Stimulated activated naive CD8-positive, alpha-beta T cell treated with anti-CD3 and anti-CD28 coated beads, Interleukin-15, Interleukin-2, amounts not matched to agents 100 U/mL and 50 U/mL, for 24 hours (primary cell): ENCODE results near the gene SLIT3.

ENCODE experiments used
- ATAC-seq: fragments of 150-1000 bp; cut with Tn5 transposase; one replicate; pipeline ENCODE4 v1.10.0; 2021
- DNase-seq: peaks from one replicate; pipeline ENCODE4 v3.0.0; 2021

Gene SLIT3

GRCh38 chr5:168697034-168697720 lies 603.8 kb downstream of the SLIT3 start:
- DNase-seq, result no peak

GRCh38 chr5:168696611-168697010 lies 604.3 kb downstream of the SLIT3 start:
- no peak for DNase-seq

More at GRCh38 chr5:168697034-168697720, 603.8 kb downstream of the SLIT3 start:
- ATAC-seq, result no peak

GRCh38 chr5:168695301-168695835 lies 605.6 kb downstream of the SLIT3 start:
- no peak for DNase-seq
- ATAC-seq, result no peak

More at GRCh38 chr5:168696611-168697010, 604.3 kb downstream of the SLIT3 start:
- ATAC-seq, result no peak

- no peak for DNase-seq
These were observed 606.6 kb downstream of the SLIT3 start for GRCh38 chr5:168694289-168694688.

GRCh38 chr5:168693883-168694282 lies 607.1 kb downstream of the SLIT3 start:
- DNase-seq (no peak), ATAC-seq (no peak)

More at GRCh38 chr5:168694289-168694688, 606.6 kb downstream of the SLIT3 start:
- ATAC-seq, result peak; percentile 16

GRCh38 chr5:168693297-168693696 lies 607.6 kb downstream of the SLIT3 start:
- DNase-seq, result no peak
- no peak for ATAC-seq

- ATAC-seq, result no peak
- DNase-seq, result no peak
These were observed 609.0 kb downstream of the SLIT3 start for GRCh38 chr5:168691891-168692290.

- no peak for DNase-seq
These were observed 611.7 kb downstream of the SLIT3 start for GRCh38 chr5:168689260-168689659.

GRCh38 chr5:168686837-168687236 lies 614.1 kb downstream of the SLIT3 start:
- ATAC-seq (no peak), DNase-seq (no peak)

More at GRCh38 chr5:168689260-168689659, 611.7 kb downstream of the SLIT3 start:
- no peak for ATAC-seq

GRCh38 chr5:168685566-168685965 lies 615.4 kb downstream of the SLIT3 start:
- DNase-seq (no peak), ATAC-seq (no peak)

GRCh38 chr5:168683927-168684295 lies 617.0 kb downstream of the SLIT3 start:
- DNase-seq (no peak), ATAC-seq (no peak)

- ATAC-seq, result peak; percentile 47
- DNase-seq, result peak; percentile 33
These were observed 617.6 kb downstream of the SLIT3 start for GRCh38 chr5:168683247-168683926.

- DNase-seq, result no peak
- ATAC-seq, result peak; percentile 28
These were observed 619.3 kb downstream of the SLIT3 start for GRCh38 chr5:168681556-168682183.

GRCh38 chr5:168680395-168680794 lies 620.5 kb downstream of the SLIT3 start:
- DNase-seq (no peak), ATAC-seq (no peak)

GRCh38 chr5:168679515-168679920 lies 621.4 kb downstream of the SLIT3 start:
- DNase-seq (peak; percentile 68), ATAC-seq (peak; percentile 43)

GRCh38 chr5:168676501-168676900 lies 624.4 kb downstream of the SLIT3 start:
- DNase-seq (no peak), ATAC-seq (no peak)

- DNase-seq (no peak), ATAC-seq (no peak)
These were observed 625.0 kb downstream of the SLIT3 start for GRCh38 chr5:168675883-168676408.

GRCh38 chr5:168674893-168675482 lies 626.0 kb downstream of the SLIT3 start:
- no peak for DNase-seq
- no peak for ATAC-seq

GRCh38 chr5:168672888-168673287 lies 628.1 kb downstream of the SLIT3 start:
- no peak for ATAC-seq

GRCh38 chr5:168672016-168672415 lies 628.9 kb downstream of the SLIT3 start:
- ATAC-seq, result peak; percentile 29
- DNase-seq, result no peak

More at GRCh38 chr5:168672888-168673287, 628.1 kb downstream of the SLIT3 start:
- no peak for DNase-seq

- ATAC-seq, result no peak
- no peak for DNase-seq
These were observed 629.9 kb downstream of the SLIT3 start for GRCh38 chr5:168670881-168671575.
